ENCODE data around the gene SLIT1. TPM values are rescaled to one million over a fixed set of nuclear protein-coding genes. Genes with fewer than 3 reads are reported as not detected.

SLIT1 gene
- total and polyA plus RNA-seq, 2 of the 8 experiments (the other 6 are each of a cell fraction or from before 2014, with no cell fraction given) = 0.70 to 0.88 TPM

GRCh38 chr10:96951954-96952353 is 233.8 kb downstream of the SLIT1 start:
- Histone ChIP-seq H3K79me1 (ENCODE audit: low read depth, low read length) (no peaks in the 10 kb centered on the region), H3K27me3 (replicated peaks in 1 of 4; ENCODE audit: control insufficient read depth in 3 of 4, extremely low read depth in 1 of 4, insufficient read depth in 3 of 4, low read length in 3 of 4) (no peaks in the 10 kb centered on the region), H3K4me2 (ENCODE audit: insufficient read depth in 1 of 2, low read depth in 2 of 2, low read length in 2 of 2) (no peak overlapping the region), H3K4ac (replicated peaks; ENCODE audit: insufficient read length, low read depth, low read length) (no peak overlapping the region), H3K23ac (ENCODE audit: insufficient read length) (no peak overlapping the region), H4K8ac (ENCODE audit: extremely low read depth, insufficient read depth, low read length) (no peak overlapping the region), H3K18ac (ENCODE audit: extremely low read depth, low read length) (no peak overlapping the region), H3K14ac (ENCODE audit: insufficient read length) (no peak overlapping the region), H2BK12ac (ENCODE audit: low read depth, low read length) (no peak overlapping the region), H4K20me1 (replicated peaks in 1 of 2; ENCODE audit: control insufficient read depth in 1 of 2, insufficient read depth in 2 of 2, low read length in 2 of 2) (no peaks in the 10 kb centered on the region), H3K27ac (ENCODE audit: low read depth, low read length) (no peak overlapping the region), H2BK5ac (ENCODE audit: low read depth, low read length) (no peak overlapping the region), H2BK20ac (ENCODE audit: low read length) (no peak overlapping the region), H3K23me2 (ENCODE audit: low read depth, low read length) (no peaks in the 10 kb centered on the region), H2BK15ac (ENCODE audit: low read length) (no peak overlapping the region), H4K91ac (replicated peaks; ENCODE audit: insufficient read length, low read length) (no peak overlapping the region), H3K56ac (replicated peaks; ENCODE audit: insufficient read length, low read depth, low read length) (no peak overlapping the region), H3K9ac (replicated peaks in 1 of 4; ENCODE audit: extremely low read depth in 1 of 4, low read depth in 3 of 4, low read length in 3 of 4) (no peak overlapping the region), H3K36me3 (ENCODE audit: control insufficient read depth in 2 of 4, insufficient read depth in 4 of 4, low read length in 3 of 4) (peaks cover 2 to 29% (median 14%) of the 10 kb centered on the region in 4 experiments; a peak in 7 of 8 replicates), H3K9me3 (ENCODE audit: insufficient read depth in 2 of 2, low read depth in 1 of 2, low read length in 1 of 2) (no peaks in the 10 kb centered on the region), H3K79me2 (ENCODE audit: control insufficient read depth in 1 of 2, insufficient read depth in 2 of 2, low read length in 2 of 2) (no peaks in the 10 kb centered on the region), H3K4me3 (ENCODE audit: extremely low read depth in 1 of 4, insufficient read depth in 2 of 4, low read depth in 3 of 4, low read length in 4 of 4) (no peak overlapping the region), H2AK5ac (ENCODE audit: low read depth, low read length) (no peak overlapping the region), H2AFZ (ENCODE audit: low read length) (no peak overlapping the region), H3K4me1 (replicated peaks in 1 of 4; ENCODE audit: control insufficient read depth in 3 of 4, insufficient read depth in 4 of 4, low read length in 3 of 4) (no peaks in the 10 kb centered on the region), H4K5ac (ENCODE audit: insufficient read length, low read depth, low read length) (no peak overlapping the region), H2BK120ac (replicated peaks; ENCODE audit: low read depth, low read length) (no peak overlapping the region)
- 92% methylated on average over 2 of the region's 2 CpGs; no CpG with 5 or more reads in 1 of the 2 experiments for WGBS, 2 experiments (ENCODE audit: extremely low coverage in 1 of 2, insufficient coverage in 1 of 2, insufficient read length in 1 of 2, insufficient replicate concordance in 2 of 2, low coverage in 1 of 2, low lambda C conversion rate in 2 of 2, missing lambda C conversion rate in 1 of 2)
- no peak for FAIRE-seq
- TF ChIP-seq TEAD4 (IDR thresholded peaks at IDR 0.05; ENCODE audit: low read depth, low read length) = no peak
- no peak for TF ChIP-seq SIX5 (IDR thresholded peaks at IDR 0.05; ENCODE audit: low read depth, low read length)
- TF ChIP-seq NANOG (IDR thresholded peaks at IDR 0.05; ENCODE audit: insufficient read depth, low read depth, low read length, poor library complexity, severe bottlenecking) = no peak
- POLR2A ChIA-PET (ENCODE audit: partially characterized antibody) = no interaction called here
- no peak for DNase-seq (ENCODE audit: low read depth in 1 of 2, low spot score in 2 of 2)
- CTCF ChIA-PET (ENCODE audit: partially characterized antibody) = no interaction called here

All from H1 (cell line).